SU-DHL-6 (cell line): ENCODE results near the gene PLCL1.

Experiments used
- H2AFZ ChIP-seq: fragments of 200-600 bp; sonication (generic); 2 replicates; pipeline ENCODE4 v1.6.1; 2014; ENCODE audit warnings: low read depth, mild to moderate bottlenecking, moderate library complexity, mixed read lengths, antibody characterized with exemption, low read length; ENCODE audit not compliant: severe bottlenecking
- H3F3A ChIP-seq: fragments of 200-600 bp; shearing (Covaris generic); 2 replicates; pipeline ENCODE4 v1.6.0; 2016; ENCODE audit warnings: antibody characterized with exemption, mild to moderate bottlenecking; ENCODE audit not compliant: insufficient read depth
- H3K27ac ChIP-seq: fragments of 200-600 bp; sonication (generic); 2 replicates; pipeline ENCODE4 v1.5.1; 2016; ENCODE audit warnings: low read depth, mild to moderate bottlenecking, low read length, moderate library complexity, mixed read lengths
- H3K27me3 ChIP-seq: fragments of 200-600 bp; sonication (generic), shearing (Covaris generic); 2 replicates; pipeline ENCODE4 v1.6.0; 2014; ENCODE audit warnings: mild to moderate bottlenecking, low read length
- H3K36me3 ChIP-seq: fragments of 200-600 bp; sonication (generic); 2 replicates; pipeline ENCODE4 v1.6.1; 2014; ENCODE audit warnings: mild to moderate bottlenecking, low read length, mixed read lengths
- H3K4me2 ChIP-seq: fragments of 300-600, 200-600 bp; shearing (Covaris generic), sonication (generic); 2 replicates; pipeline ENCODE4 v1.6.0; 2014; ENCODE audit warnings: low read length, low read depth, mild to moderate bottlenecking; ENCODE audit not compliant: poor library complexity, severe bottlenecking
- H3K4me3 ChIP-seq: fragments of 200-600 bp; sonication (generic); 2 replicates; pipeline ENCODE4 v1.5.1; 2014; ENCODE audit warnings: antibody characterized with exemption, low read length, mild to moderate bottlenecking, mixed read lengths; ENCODE audit not compliant: insufficient read depth, poor library complexity, severe bottlenecking
- H3K79me2 ChIP-seq: fragments of 200-600 bp; sonication (generic); 2 replicates; pipeline ENCODE4 v1.6.1; 2014; ENCODE audit warnings: mild to moderate bottlenecking, low read length, moderate library complexity; ENCODE audit not compliant: insufficient read depth
- H3K9ac ChIP-seq: fragments of 200-600 bp; sonication (generic); 2 replicates; pipeline ENCODE4 v1.7.0; 2014; ENCODE audit warnings: mild to moderate bottlenecking, low read length
- H3K9me2 ChIP-seq: fragments of 200-600 bp; sonication (generic); replicated peaks from 2 replicates; pipeline ENCODE4 v1.6.1; 2014; ENCODE audit warnings: low read length; ENCODE audit not compliant: insufficient read depth
- H3K9me3 ChIP-seq: fragments of 200-600 bp; sonication (generic); 2 replicates; pipeline ENCODE4 v1.6.1; 2014; ENCODE audit warnings: low read length, mixed read lengths; ENCODE audit not compliant: insufficient read depth
- H4K20me1 ChIP-seq: fragments of 200-600 bp; sonication (generic); 2 replicates; pipeline ENCODE4 v1.6.1; 2014; ENCODE audit warnings: low read depth, mild to moderate bottlenecking, antibody characterized with exemption, low read length, moderate library complexity, mixed read lengths
- CTCF ChIP-seq: fragments of 200-600 bp; sonication (generic); IDR thresholded peaks from one replicate; pipeline ENCODE4 v1.5.1; 2017; ENCODE audit warnings: antibody characterized with exemption, mild to moderate bottlenecking, low read length, moderate library complexity; ENCODE audit not compliant: insufficient read depth, poor library complexity, severe bottlenecking
- EZH2phosphoT487 ChIP-seq: fragments of 200-600 bp; sonication (generic), shearing (Covaris generic); conservative IDR thresholded peaks from 2 replicates; pipeline ENCODE4 v1.6.1; 2018; ENCODE audit warnings: mild to moderate bottlenecking, antibody characterized with exemption, low read length, moderate library complexity, mixed read lengths

PLCL1 gene

GRCh38 chr2:197925204-197925603 lies 120.8 kb downstream of the PLCL1 start:
- Histone ChIP-seq H3K27ac (no peak overlapping the region), H3K4me2 (no peak overlapping the region), H3K9me3 (no peaks in the 10 kb centered on the region), H3K27me3 (no peaks in the 10 kb centered on the region), H3F3A (no peaks in the 10 kb centered on the region), H2AFZ (no peak overlapping the region), H3K36me3 (no peaks in the 10 kb centered on the region), H3K4me3 (no peak overlapping the region), H4K20me1 (no peaks in the 10 kb centered on the region), H3K9me2 (no peaks in the 10 kb centered on the region), H3K9ac (no peak overlapping the region), H3K79me2 (no peaks in the 10 kb centered on the region)
- TF ChIP-seq CTCF (no peak), EZH2phosphoT487 (no peak)

DNA sequence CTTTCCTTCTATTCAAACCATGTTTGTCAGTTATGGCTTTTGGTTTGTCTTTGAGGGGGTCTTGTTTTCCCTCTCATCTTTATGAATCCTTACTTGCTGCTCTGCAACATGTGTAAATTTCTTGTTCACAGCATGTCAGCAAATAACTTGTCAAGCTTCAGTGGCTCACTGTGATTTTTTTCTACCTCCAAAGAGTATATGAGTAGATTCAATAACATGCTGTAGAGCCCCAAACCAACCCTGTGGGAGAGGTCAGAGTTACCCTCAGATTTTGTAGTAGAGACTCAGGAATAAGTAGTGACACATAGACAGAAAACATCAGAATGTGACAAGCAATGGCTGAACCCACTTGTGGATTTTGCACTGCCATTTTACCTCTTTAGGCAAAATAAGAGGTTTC lies 121.6 kb downstream of the PLCL1 start:
- Histone ChIP-seq H3K4me3 (no peak overlapping the region), H3K36me3 (no peaks in the 10 kb centered on the region), H3K27me3 (no peaks in the 10 kb centered on the region), H4K20me1 (no peaks in the 10 kb centered on the region), H2AFZ (no peak overlapping the region), H3K79me2 (no peaks in the 10 kb centered on the region), H3K9me3 (no peaks in the 10 kb centered on the region), H3K27ac (no peak overlapping the region), H3K4me2 (no peak overlapping the region), H3K9me2 (no peaks in the 10 kb centered on the region), H3F3A (no peaks in the 10 kb centered on the region), H3K9ac (no peak overlapping the region)
- no peak for TF ChIP-seq EZH2phosphoT487
- no peak for TF ChIP-seq CTCF

- Histone ChIP-seq H3K9me2 (no peaks in the 10 kb centered on the region), H3K27me3 (no peaks in the 10 kb centered on the region), H3K9me3 (no peaks in the 10 kb centered on the region), H3K27ac (no peak overlapping the region), H3K4me3 (no peak overlapping the region), H3F3A (no peaks in the 10 kb centered on the region), H3K4me2 (no peak overlapping the region), H2AFZ (no peak overlapping the region), H3K79me2 (no peaks in the 10 kb centered on the region), H3K36me3 (no peaks in the 10 kb centered on the region), H3K9ac (no peak overlapping the region), H4K20me1 (no peaks in the 10 kb centered on the region)
- TF ChIP-seq EZH2phosphoT487 = no peak
- no peak for TF ChIP-seq CTCF
Observed at GRCh38 chr2:197926673-197927072, 122.3 kb downstream of the PLCL1 start.
